HG02642 (cell line): Measurements from ENCODE around the gene PGAM5.

Experiments
- ATAC-seq: cut with Tn5 transposase; IDR thresholded peaks from one replicate; pipeline ENCODE4 v1.9.1; 2021; ENCODE audit warnings: mild to moderate bottlenecking; ENCODE audit not compliant: unreplicated experiment, poor library complexity

PGAM5 gene

GRCh38 chr12:132719141-132719953, 8.7 kb downstream of the PGAM5 start:
- ATAC-seq: no peak

GRCh38 chr12:132719954-132720324, 9.3 kb downstream of the PGAM5 start:
- ATAC-seq: no peak

- no peak for ATAC-seq
Observed at GRCh38 chr12:132720606-132721345, 10.1 kb downstream of the PGAM5 start.

- no peak for ATAC-seq
Observed at GRCh38 chr12:132723015-132723763, 12.5 kb downstream of the PGAM5 start.

GRCh38 chr12:132723764-132724140, 13.1 kb downstream of the PGAM5 start:
- no peak for ATAC-seq

GRCh38 chr12:132724506-132725241, 14.0 kb downstream of the PGAM5 start:
- ATAC-seq: no peak

GRCh38 chr12:132726386-132726785, 15.7 kb downstream of the PGAM5 start:
- no peak for ATAC-seq

- ATAC-seq: no peak
Observed at GRCh38 chr12:132727091-132727794, 16.6 kb downstream of the PGAM5 start.

GRCh38 chr12:132728502-132728901, 17.9 kb downstream of the PGAM5 start:
- ATAC-seq: no peak

GRCh38 chr12:132729541-132730320, 19.1 kb downstream of the PGAM5 start:
- ATAC-seq: no peak

- ATAC-seq: no peak
Observed at GRCh38 chr12:132730353-132730752, 19.7 kb downstream of the PGAM5 start.

- ATAC-seq: no peak
Observed at GRCh38 chr12:132731574-132731973, 20.9 kb downstream of the PGAM5 start.

GRCh38 chr12:132734206-132734605, 23.6 kb downstream of the PGAM5 start:
- no peak for ATAC-seq

- ATAC-seq: no peak
Observed at GRCh38 chr12:132735496-132735895, 24.9 kb downstream of the PGAM5 start.

GRCh38 chr12:132736378-132736777, 25.7 kb downstream of the PGAM5 start:
- ATAC-seq: no peak

- ATAC-seq: no peak
Observed at GRCh38 chr12:132736913-132737312, 26.3 kb downstream of the PGAM5 start.

GRCh38 chr12:132739600-132740312, 29.1 kb downstream of the PGAM5 start:
- ATAC-seq: no peak

GRCh38 chr12:132740313-132740646, 29.6 kb downstream of the PGAM5 start:
- ATAC-seq: no peak

- no peak for ATAC-seq
Observed at GRCh38 chr12:132740652-132741051, 30.0 kb downstream of the PGAM5 start.
